Heart left ventricle (tissue), 16 donors: ENCODE results near the gene CHMP5. TPM values are rescaled to one million over a fixed set of nuclear protein-coding genes. Genes with fewer than 3 reads are reported as not detected.
A peak's percentile ranks its signal among the peaks of the same experiment; 100 is the strongest.

Experiments used
- ATAC-seq, 4 donors: fragments of 200-7000 bp; cut with Tn5 transposase; one replicate each; pipeline ENCODE4 v1.9.1; 2020 to 2022; ENCODE audit warnings: moderate library complexity in 4 of 4, mild to moderate bottlenecking in 3 of 4, moderate number of reproducible peaks in 1 of 4
- DNase-seq, 5 donors: peaks; one replicate each; pipeline ENCODE4 v3.0.0-alpha.2; 2020
- H3K27ac ChIP-seq, 12 donors: fragments of 200-600 bp; sonication (generic) in 4 of 12; one replicate each; pipeline versions ENCODE4 v1.5.0 to v1.8.0; 2016 to 2022; ENCODE audit warnings: mild to moderate bottlenecking in 2 of 12
- H3K27me3 ChIP-seq, 9 donors: fragments of 200-600 bp; sonication (generic) in 2 of 9; one replicate each; pipeline versions ENCODE4 v1.5.1 to v1.8.0; 2016 to 2022; ENCODE audit warnings: mild to moderate bottlenecking in 3 of 9
- H3K36me3 ChIP-seq, 9 donors: fragments of 200-600 bp; sonication (generic) in 2 of 9; one replicate each; pipeline versions ENCODE4 v1.5.0 to v1.8.0; 2018 to 2022; ENCODE audit warnings: mild to moderate bottlenecking in 2 of 9
- H3K4me1 ChIP-seq, 12 donors: fragments of 200-600 bp; sonication (generic) in 4 of 12; one replicate each; pipeline versions ENCODE4 v1.5.0 to v1.8.0; 2016 to 2022; ENCODE audit warnings: mild to moderate bottlenecking in 3 of 12
- H3K4me3 ChIP-seq, 12 donors: fragments of 200-600 bp; sonication (generic) in 4 of 12; one replicate each; pipeline versions ENCODE4 v1.5.0 to v1.8.0; 2017 to 2022; ENCODE audit warnings: mild to moderate bottlenecking in 9 of 12, moderate library complexity in 4 of 12
- H3K9me3 ChIP-seq, 12 donors: fragments of 200-600 bp; sonication (generic) in 4 of 12; one replicate each; pipeline versions ENCODE4 v1.5.0 to v1.8.0; 2016 to 2022; ENCODE audit warnings: mild to moderate bottlenecking in 1 of 12
- POLR2A ChIP-seq, 2 donors: fragments of 450-650 bp; IDR thresholded peaks; one replicate each; pipeline ENCODE4 v1.6.1; 2017; ENCODE audit warnings: antibody characterized with exemption in 2 of 2, mild to moderate bottlenecking in 2 of 2, moderate library complexity in 2 of 2
- WGBS, 4 donors: extraction: QIAGEN DNeasy Blood & Tissue Kit in 2 of 4; methylation state at CpG; one replicate each; pipeline versions ENCODE4 v1.1.5 to v1.1.7; 2013 to 2018; 5-methylcytosine and 5-hydroxymethylcytosine counted together
- intact Hi-C, 10 donors: fragments of 100-400 bp; cut with DNase I; formaldehyde crosslinking; loops; one replicate each; pipeline versions ENCODE4 v1.11.1 to v1.14.2; 2022
- long read RNA-seq, 3 donors: library from polyadenylated mRNA; unstranded; transcript quantifications; one replicate each; pipeline ENCODE4 v2.0.0, GENCODE V29; 2020 to 2021
- polyA plus RNA-seq, 2 donors: library from polyadenylated mRNA; stranded (reverse); fragments of 200-250 nt; gene quantifications; one replicate each; pipeline ENCODE4 v1.2.3, GENCODE V29; 2013
- total RNA-seq, 9 donors: library from RNA; depleted of rRNA in 2 of 9; stranded (reverse); fragments of >200 nt in 2 of 9; fragmentation: NEBNext Ultra II Directional in 3 of 9; extraction: Animal tissue kit (Norgen Biotek cat#: 25700) in 3 of 9; gene quantifications; one replicate each; pipeline versions ENCODE4 v1.1.0 to v1.2.4, GENCODE V29; 2016 to 2023
- TF ChIP-seq, protein P1 (sequence below), 12 donors: fragments of 200-600 bp; sonication (generic) in 4 of 12; IDR thresholded peaks; one replicate each; pipeline versions ENCODE4 v1.5.0 to v1.8.0; 2018 to 2022; ENCODE audit warnings: antibody characterized with exemption in 12 of 12, mild to moderate bottlenecking in 5 of 12
- donor health status: ischemic (EF 13 %, LVEDD 7.1; RV severe dilation, severe dysfunction).
- donor health status: healthy with polysubstance abuse.
- donor health status: DM: no; HTN: yes; CAD: no.
- donor health status: DM: no; HTN: no; CAD: no.
- donor health status: ischemic (EF 25% LVEDD 6.9; RV normal size, moderate dysfunction).
- donor health status: ischemic (EF 25% LVEDD 5.7; RV mildly dilated, moderate dysfunction).
- donor health status: healthy.
- donor health status: DM: yes; HTN: yes; CAD: no.
- donor health status: ischemic (EF 35%, LVEDD 5.7; RV mildly dilated, moderate dysfunction).
- donor health status: nonischemic (EF 11% LVEDD 7.7; RV severe dilation, severe dysfunction).
- donor health status: DM: yes; HTN: yes; CAD: no.
- donor health status: PGD.
- donor health status: ischemic (EF 29% LVEDD 5.4; RV normal size, mild dysfunction).
- donor health status: nonischemic (EF 23%, LVEDD 6.1; RV moderate dilation, normal function).

Gene CHMP5
- 10 to 100 TPM; 37.6 to 58.5 (median 53.0) TPM for total RNA-seq
- polyA plus RNA-seq = 10 to 100 TPM; 24.7 to 76.5 TPM
- long read RNA-seq, donor 1, transcript CHMP5-201 (8 exons, 1,477 nt) = major isoform, 97 of 100 reads
- long read RNA-seq, donor 1, partial matches to known transcripts = 2 of 100 reads
- long read RNA-seq, donor 1, other reads (novel, unspliced or antisense) = 1 of 100 reads
- long read RNA-seq, donor 2, transcript CHMP5-201 (8 exons, 1,477 nt) = major isoform, 347 of 360 reads
- long read RNA-seq, donor 2, partial matches to known transcripts = 4 of 360 reads
- long read RNA-seq, donor 2, other reads (novel, unspliced or antisense) = 6 of 360 reads
- long read RNA-seq, donor 3, transcript CHMP5-201 (8 exons, 1,477 nt) = major isoform, 80 of 81 reads
- long read RNA-seq, donor 3, partial matches to known transcripts = 0 of 81 reads
- long read RNA-seq, donor 3, other reads (novel, unspliced or antisense) = 1 of 81 reads

DNA sequence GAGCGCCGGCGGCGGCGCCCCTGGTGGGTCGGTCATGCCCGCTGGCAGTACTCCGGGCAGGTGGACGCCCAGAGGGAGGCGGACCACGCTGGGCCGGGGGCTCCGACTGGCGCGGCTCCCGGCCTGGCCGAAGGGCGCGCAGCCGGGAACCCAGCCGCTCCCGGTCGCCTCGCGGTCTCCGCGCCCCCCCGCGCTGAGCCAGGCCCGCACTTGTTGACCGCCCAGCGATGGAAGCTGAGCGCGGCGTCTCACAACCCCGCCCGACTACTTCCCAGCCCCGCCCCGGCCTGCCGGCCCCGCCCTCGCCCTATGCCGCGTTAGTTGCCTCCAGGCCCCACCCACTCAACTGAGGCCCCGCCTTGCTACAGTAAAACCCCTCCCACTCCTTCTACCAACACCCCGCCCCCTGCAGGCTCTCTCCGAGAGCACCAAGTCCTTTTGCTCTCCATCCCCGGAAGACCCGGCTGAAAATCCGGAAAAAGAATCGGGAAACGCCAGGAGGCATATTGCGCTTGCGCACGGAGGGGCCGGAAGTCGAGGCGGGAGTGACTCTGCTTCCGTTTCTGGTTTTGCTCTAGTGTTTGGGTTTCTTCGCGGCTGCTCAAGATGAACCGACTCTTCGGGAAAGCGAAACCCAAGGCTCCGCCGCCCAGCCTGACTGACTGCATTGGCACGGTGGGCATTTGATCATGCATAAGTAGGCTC is at the start of gene CHMP5, which contains the start of gene BAG1:
TSS of gene CHMP5 (plus strand) at position 577 of the 705 bp plus-strand sequence. CDS start at position 607, 30 bp downstream.
TSS of gene BAG1 (minus strand) at position 236 of the 705 bp plus-strand sequence.
- peak; percentile 97 to 99 (median 98) for ATAC-seq
- Histone ChIP-seq H3K36me3 (peaks cover 0 to 68% (median 64%) of the 10 kb centered on the region in 9 donors), H3K27me3 (no peaks in the 10 kb centered on the region), H3K9me3 (no peaks in the 10 kb centered on the region), H3K4me1 (peaks cover 0 to 36% (median 23%) of the 10 kb centered on the region in 12 donors), H3K4me3 (peak within 1 kb of the TSS; percentile 66 to 97 (median 91)), H3K27ac (peak within 1 kb of the TSS; percentile 76 to 99 (median 94))
- TF ChIP-seq, protein P1, sequence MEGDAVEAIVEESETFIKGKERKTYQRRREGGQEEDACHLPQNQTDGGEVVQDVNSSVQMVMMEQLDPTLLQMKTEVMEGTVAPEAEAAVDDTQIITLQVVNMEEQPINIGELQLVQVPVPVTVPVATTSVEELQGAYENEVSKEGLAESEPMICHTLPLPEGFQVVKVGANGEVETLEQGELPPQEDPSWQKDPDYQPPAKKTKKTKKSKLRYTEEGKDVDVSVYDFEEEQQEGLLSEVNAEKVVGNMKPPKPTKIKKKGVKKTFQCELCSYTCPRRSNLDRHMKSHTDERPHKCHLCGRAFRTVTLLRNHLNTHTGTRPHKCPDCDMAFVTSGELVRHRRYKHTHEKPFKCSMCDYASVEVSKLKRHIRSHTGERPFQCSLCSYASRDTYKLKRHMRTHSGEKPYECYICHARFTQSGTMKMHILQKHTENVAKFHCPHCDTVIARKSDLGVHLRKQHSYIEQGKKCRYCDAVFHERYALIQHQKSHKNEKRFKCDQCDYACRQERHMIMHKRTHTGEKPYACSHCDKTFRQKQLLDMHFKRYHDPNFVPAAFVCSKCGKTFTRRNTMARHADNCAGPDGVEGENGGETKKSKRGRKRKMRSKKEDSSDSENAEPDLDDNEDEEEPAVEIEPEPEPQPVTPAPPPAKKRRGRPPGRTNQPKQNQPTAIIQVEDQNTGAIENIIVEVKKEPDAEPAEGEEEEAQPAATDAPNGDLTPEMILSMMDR (IDR thresholded peaks at IDR 0.05) = peak; percentile 12 to 69 (median 33)
- TF ChIP-seq POLR2A (IDR thresholded peaks at IDR 0.05) = peak; percentile 90 to 91
- DNase-seq = peak; percentile 99 to 100 (median 100)
- WGBS, 4 donors = 0 to 1% (median 1%) methylated on average over 22 to 67 of the region's 67 CpGs
- intact Hi-C loops = loop anchor here in 2 of 10 donors (1.0 to 5.0 kb wide), 3 partner anchors 23 to 97 kb away; partner anchors contain the start of genes B4GALT1 (in 1 of the 2) and NFX1 (in 1 of the 2)

DNA sequence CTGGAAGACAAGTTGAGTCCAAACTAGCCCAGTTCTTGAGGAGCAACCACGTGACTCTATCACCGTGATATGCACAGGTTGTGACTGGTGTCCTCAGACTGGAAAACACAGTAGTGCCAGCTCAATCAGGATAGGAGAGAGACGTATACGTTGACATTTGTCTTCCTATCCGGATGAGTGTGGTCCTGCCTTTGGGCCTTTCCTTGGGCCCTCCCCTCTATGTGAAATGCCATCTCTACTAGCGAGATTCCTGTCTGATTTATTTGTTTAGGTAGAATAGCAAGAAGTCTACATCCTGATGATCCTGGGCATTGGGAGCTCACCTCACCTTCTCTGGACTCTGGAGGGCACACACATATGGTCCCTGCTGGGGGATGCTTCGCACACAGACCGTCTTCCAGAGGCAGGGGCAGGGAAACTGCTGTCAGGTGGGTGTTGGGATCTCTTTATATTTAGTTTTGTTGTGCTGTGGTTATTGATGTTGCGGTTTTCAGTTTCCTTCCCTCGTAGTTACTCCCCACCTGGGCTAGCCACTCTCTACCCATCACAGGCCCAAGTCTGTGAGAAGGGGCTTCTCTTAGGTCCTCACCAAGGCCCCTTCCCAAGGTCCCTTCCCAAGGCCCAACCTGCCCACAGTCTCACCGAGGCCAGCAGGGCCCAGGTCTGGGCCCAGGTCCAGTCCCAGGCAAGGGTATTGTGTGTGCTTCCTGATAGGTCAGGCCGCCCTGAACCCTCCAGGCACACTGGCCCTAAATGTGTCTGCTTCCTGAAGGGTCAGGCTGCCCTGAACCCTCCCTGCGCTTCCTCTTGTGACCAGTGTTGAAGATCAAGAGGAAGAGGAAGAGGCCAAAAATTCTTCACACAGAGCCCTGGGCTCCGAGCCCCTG is 43.9 kb upstream of the CHMP5 start:
- no peaks in the 10 kb centered on the region for H3K27me3 ChIP-seq
- DNase-seq = peak in 4 of 5 donors; percentile 20 to 47 (median 32)
- intact Hi-C loops = loop anchor here in 5 of 10 donors (5.0 to 10.0 kb wide), 5 partner anchors 34 to 119 kb away; partner anchors contain the start of gene B4GALT1 (in 1 of the 5)
- H3K36me3 ChIP-seq = no peaks in the 10 kb centered on the region
- peak in 3 of 4 donors; percentile 44 to 73 (median 69) for ATAC-seq
- peaks cover 0 to 21% (median 3%) of the 10 kb centered on the region in 12 donors for H3K4me1 ChIP-seq
- TF ChIP-seq, protein P1 (IDR thresholded peaks at IDR 0.05) = no peak
- TF ChIP-seq POLR2A (IDR thresholded peaks at IDR 0.05) = no peak
- no peaks in the 10 kb centered on the region for H3K9me3 ChIP-seq
- 76 to 85% (median 80%) methylated on average over 12 to 14 of the region's 14 CpGs for WGBS, 4 donors
- no peak overlapping the region for H3K4me3 ChIP-seq
- no peak overlapping the region for H3K27ac ChIP-seq

DNA sequence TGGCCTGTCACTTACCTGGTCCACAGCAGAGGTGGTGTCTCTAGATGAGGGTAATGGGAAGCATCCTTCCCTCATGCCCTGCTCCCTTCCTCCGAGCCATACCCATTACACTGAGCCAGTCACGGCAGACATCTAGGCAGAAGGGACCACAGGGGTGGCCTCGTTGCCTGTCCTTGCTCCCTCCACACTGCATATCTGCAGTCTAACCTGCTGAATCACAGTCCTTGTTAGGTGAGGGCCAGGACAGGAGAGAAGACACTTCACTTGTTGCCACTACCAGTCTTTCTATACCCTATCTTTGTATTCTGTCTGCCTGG is 43.3 kb upstream of the CHMP5 start:
- ATAC-seq (no peak), DNase-seq (no peak)
- Histone ChIP-seq H3K27me3 (no peaks in the 10 kb centered on the region), H3K4me3 (no peak overlapping the region), H3K9me3 (no peaks in the 10 kb centered on the region), H3K36me3 (no peaks in the 10 kb centered on the region), H3K27ac (no peak overlapping the region), H3K4me1 (peaks cover 0 to 25% (median 3%) of the 10 kb centered on the region in 12 donors)
- TF ChIP-seq, protein P1 (IDR thresholded peaks at IDR 0.05) = no peak
- TF ChIP-seq POLR2A (IDR thresholded peaks at IDR 0.05) = no peak
- intact Hi-C loops = loop anchor here in 5 of 10 donors (5.0 to 10.0 kb wide), 5 partner anchors 34 to 119 kb away; partner anchors contain the start of gene B4GALT1 (in 1 of the 5)
- 85 to 95% (median 90%) methylated on average over 3 of the region's 3 CpGs for WGBS, 4 donors
